Fibroblast of the aortic adventitia (primary cell): ENCODE data around the gene TAPBPL. TPM values are rescaled to one million over a fixed set of nuclear protein-coding genes. Genes with fewer than 3 reads are reported as not detected.

Experiments used
- DNase-seq: peaks from one replicate; pipeline ENCODE4 v3.0.0-alpha.2; 2010; ENCODE audit warnings: low read depth
- H3K4me3 ChIP-seq: 2 replicates; pipeline ENCODE4 v1.5.1; 2011; ENCODE audit warnings: low read depth, mild to moderate bottlenecking, control low read depth, low read length, moderate library complexity
- CTCF ChIP-seq: IDR thresholded peaks from 2 replicates; pipeline ENCODE4 v1.5.1; 2011; ENCODE audit warnings: mild to moderate bottlenecking, low read length, control low read depth, inconsistent platforms; ENCODE audit not compliant: insufficient read depth
- total RNA-seq: library from RNA; depleted of rRNA; stranded (reverse); fragments of >200 nt; gene quantifications from 2 replicates; pipeline ENCODE4 v1.2.3, GENCODE V29; 2012; ENCODE audit warnings: low replicate concordance

TAPBPL gene, protein sequence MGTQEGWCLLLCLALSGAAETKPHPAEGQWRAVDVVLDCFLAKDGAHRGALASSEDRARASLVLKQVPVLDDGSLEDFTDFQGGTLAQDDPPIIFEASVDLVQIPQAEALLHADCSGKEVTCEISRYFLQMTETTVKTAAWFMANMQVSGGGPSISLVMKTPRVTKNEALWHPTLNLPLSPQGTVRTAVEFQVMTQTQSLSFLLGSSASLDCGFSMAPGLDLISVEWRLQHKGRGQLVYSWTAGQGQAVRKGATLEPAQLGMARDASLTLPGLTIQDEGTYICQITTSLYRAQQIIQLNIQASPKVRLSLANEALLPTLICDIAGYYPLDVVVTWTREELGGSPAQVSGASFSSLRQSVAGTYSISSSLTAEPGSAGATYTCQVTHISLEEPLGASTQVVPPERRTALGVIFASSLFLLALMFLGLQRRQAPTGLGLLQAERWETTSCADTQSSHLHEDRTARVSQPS
- total RNA-seq, result 8.9 and 19.7 TPM in 2 replicates

GRCh38 chr12:6451348-6452244 lies at the start of gene TAPBPL:
Gene TAPBPL (plus strand): TSS chr12:6452042. CDS start chr12:6452249, 207 bp downstream.
- peak; percentile 77 for DNase-seq

DNA sequence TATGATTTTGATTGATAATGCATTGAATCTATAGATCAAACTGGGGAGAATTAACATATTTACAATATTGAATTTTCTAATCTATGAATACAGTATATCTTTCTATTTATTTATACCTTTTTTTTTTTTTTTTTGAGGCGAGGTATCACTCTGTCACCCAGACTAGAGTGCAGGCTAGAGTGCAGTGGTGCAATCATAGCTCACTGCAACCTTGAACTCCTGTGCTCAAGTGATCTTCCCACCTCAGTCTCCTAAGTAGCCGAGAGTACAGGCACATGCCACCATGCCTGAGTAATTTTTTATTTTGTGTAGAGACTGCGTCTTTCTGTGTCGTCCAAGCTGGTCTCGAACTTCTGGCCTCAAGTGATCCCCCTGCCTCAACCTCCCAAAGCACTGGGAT lies 47.5 kb upstream of the TAPBPL start:
- DNase-seq, result no peak
- TF ChIP-seq CTCF, result no peak
- no peak overlapping the region for H3K4me3 ChIP-seq

More at GRCh38 chr12:6451348-6452244, at the start of gene TAPBPL:
- H3K4me3 ChIP-seq, result peak within 1 kb of the TSS; percentile 81
- TF ChIP-seq CTCF, result peak; percentile 1

DNA sequence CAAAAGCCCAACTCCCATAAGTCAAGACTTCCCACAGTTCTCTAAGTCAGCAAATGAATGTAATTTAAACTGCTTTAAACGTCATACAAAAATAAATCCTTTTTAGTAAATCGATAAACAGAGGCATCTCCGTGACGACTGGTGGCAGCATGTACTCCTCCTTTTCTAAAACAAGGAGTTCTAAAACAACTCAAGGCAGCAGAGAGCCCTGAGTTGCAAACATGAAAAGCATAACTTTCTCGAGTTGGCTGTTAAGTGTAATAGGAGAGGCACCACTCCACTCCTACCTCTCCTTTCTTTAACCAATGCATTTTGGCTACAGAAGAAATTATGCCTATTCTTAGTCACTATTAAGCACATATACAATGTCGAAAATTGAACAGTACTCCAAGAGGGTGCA lies 45.9 kb upstream of the TAPBPL start:
- DNase-seq, result no peak
- no peak for TF ChIP-seq CTCF
- no peak overlapping the region for H3K4me3 ChIP-seq

GRCh38 chr12:6407236-6407954 lies 44.4 kb upstream of the TAPBPL start:
- no peak for TF ChIP-seq CTCF
- H3K4me3 ChIP-seq, result no peak overlapping the region
- no peak for DNase-seq

- no peak for TF ChIP-seq CTCF
- H3K4me3 ChIP-seq, result no peak overlapping the region
- no peak for DNase-seq
Measured at GRCh38 chr12:6416596-6416995, 35.2 kb upstream of the TAPBPL start.

DNA sequence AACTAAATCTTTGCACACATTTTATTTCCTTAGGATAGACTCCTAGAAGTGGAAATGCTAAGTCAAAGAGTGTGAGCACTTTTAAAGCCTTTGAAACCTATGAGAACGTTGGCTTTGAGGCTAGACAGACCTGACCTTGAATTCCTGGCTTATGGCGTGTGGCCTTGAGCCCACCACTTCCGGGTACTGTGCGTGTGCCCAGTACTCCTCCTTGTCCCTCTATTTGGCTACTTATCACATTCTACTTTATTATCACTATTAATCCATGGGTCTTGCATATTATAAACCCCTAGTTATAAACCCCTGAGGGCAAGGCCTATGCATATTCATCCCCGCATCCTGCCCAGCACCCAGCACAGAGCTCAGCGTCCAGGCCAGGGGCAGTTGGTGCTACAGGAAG lies 33.0 kb upstream of the TAPBPL start:
- no peak for TF ChIP-seq CTCF
- no peak overlapping the region for H3K4me3 ChIP-seq
- DNase-seq, result no peak
